ENCODE data around the gene PPIP5K1.

PPIP5K1 gene

DNA sequence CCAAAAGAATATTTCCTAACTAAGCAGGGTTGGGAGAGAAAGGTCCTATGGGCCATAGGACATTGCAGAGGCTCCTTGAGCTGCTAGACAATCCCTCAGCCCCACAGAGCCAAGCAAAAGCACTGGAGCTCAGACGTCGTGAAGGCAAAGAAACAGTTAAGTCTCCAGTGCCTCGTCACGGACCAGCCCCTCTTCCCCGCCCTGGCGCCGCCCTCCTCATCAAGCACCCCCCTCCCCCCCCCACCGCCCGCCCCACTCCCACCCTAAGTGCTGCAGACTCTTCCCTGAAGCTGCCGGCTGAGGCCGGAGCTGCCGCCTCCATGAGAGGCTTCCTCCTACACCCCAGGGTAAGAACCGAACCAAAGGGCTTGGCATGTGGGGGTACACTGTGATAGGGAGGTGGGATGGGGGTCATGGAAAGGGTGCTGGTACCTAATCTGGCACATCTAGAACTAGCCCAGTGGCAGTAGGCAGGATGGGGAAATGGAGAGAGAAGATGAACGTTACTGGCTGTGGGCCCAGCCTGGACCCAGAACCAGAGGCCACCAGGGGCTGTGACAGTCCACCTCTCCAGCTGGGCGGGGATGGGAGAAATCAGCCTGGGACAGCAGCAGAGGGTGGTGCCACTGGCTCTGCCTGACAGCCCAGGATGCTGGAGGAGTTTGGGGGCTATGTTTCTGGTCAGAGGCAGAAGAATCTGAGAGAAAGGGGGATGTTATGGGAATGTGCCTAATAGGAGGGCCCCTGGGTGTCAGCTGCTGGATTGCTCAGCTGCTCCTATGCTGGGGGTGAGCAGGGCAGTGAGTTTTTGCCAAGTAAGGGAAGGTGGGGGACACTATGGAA, 72.4 kb downstream of the PPIP5K1 start, which contains the start of gene MAP1A:
Gene MAP1A (plus strand): TSS at position 255 of the 843 bp plus-strand sequence. CDS start 3,866 bp downstream, outside the sequence.
- H3K4me3 ChIP-seq (ENCODE audit: low read depth, low read length), result peak within 1 kb of the TSS; percentile 74
- TF ChIP-seq, protein P1, sequence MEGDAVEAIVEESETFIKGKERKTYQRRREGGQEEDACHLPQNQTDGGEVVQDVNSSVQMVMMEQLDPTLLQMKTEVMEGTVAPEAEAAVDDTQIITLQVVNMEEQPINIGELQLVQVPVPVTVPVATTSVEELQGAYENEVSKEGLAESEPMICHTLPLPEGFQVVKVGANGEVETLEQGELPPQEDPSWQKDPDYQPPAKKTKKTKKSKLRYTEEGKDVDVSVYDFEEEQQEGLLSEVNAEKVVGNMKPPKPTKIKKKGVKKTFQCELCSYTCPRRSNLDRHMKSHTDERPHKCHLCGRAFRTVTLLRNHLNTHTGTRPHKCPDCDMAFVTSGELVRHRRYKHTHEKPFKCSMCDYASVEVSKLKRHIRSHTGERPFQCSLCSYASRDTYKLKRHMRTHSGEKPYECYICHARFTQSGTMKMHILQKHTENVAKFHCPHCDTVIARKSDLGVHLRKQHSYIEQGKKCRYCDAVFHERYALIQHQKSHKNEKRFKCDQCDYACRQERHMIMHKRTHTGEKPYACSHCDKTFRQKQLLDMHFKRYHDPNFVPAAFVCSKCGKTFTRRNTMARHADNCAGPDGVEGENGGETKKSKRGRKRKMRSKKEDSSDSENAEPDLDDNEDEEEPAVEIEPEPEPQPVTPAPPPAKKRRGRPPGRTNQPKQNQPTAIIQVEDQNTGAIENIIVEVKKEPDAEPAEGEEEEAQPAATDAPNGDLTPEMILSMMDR (IDR thresholded peaks at IDR 0.05; ENCODE audit: low read depth, low read length), result no peak
- in situ Hi-C loops (cut with HindIII; ENCODE audit: low sequenced_read_pairs), result no loop called here

DNA sequence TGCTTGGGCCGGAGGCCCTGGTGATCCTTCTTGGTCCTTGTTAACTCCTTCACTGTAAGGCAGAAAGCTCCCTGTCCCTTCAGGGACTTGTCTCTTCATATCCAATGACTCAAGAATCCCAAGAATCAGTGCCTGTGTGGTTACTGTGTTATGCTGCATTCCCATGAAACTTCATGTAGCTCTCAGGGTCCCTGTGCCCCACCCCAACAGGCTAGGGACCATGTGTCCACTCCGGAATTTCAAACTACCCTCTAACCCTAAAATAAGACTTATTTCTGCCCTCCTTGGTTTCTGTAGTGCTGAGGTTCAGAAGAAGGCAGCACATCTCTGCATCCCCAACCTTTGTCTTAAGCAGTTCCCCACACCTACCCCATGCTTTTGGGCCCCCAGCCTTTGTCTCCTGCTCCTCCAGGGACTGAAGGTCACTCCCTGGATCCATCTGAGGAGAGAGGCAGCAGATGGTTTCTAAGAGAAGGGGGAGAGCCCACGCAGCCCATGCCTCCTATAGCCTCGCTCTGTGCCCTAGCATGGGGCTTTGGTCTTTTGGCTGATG, 73.1 kb downstream of the PPIP5K1 start:
- H3K4me3 ChIP-seq (ENCODE audit: low read depth, low read length), result peak overlapping the region; percentile 74
- TF ChIP-seq, protein P1 (IDR thresholded peaks at IDR 0.05; ENCODE audit: low read depth, low read length), result no peak
- DNase-seq (ENCODE audit: low read depth, low spot score), result peak; percentile 63
- in situ Hi-C loops (cut with HindIII; ENCODE audit: low sequenced_read_pairs), result no loop called here

More for the DNA sequence above, 72.4 kb downstream of the PPIP5K1 start, which contains the start of gene MAP1A:
- DNase-seq (ENCODE audit: low read depth, low spot score), result peak; percentile 67

DNA sequence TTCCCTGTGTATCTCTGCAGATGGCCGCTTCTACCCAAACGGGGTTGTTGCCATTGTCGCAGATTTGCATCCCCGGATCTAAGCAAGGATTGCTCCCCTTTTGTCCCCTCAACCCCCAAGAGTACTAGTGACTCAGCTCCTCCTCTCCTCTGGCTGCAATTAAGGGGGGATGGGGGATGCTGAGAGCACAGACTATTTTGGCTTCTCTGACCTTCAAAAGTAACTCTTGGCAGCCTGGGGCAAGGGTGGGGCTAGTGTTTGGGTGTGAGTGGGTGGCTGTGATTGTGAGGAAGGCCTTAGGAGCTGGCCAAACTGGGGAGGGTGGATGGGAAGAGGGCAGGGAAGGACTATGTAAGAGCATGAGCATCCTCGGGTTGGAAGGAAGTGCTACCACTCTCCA, 73.8 kb downstream of the PPIP5K1 start:
- in situ Hi-C loops (cut with HindIII; ENCODE audit: low sequenced_read_pairs), result no loop called here
- TF ChIP-seq, protein P1 (IDR thresholded peaks at IDR 0.05; ENCODE audit: low read depth, low read length), result no peak

DNA sequence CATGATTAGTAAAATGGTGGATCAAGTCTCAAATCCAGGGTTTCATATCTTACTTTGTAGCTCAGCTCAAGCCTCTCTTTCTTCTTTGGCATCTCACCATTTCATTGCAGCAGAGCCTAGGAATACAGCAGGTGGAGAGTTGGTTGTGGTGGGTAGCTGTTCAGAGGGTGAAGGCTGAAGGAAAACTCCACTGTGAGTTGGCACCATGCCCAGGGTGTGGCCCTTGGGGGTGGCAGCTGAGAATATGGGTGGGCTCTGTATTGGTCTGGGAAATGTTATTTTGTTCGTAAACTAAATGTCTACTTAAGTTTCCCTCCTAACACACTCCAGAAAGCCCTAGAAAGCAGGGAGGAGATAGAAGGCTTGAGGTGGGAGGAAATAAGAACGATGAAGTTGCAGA, 74.3 kb downstream of the PPIP5K1 start:
- TF ChIP-seq, protein P1 (IDR thresholded peaks at IDR 0.05; ENCODE audit: low read depth, low read length), result no peak
- in situ Hi-C loops (cut with HindIII; ENCODE audit: low sequenced_read_pairs), result no loop called here
- no peak overlapping the region for H3K4me3 ChIP-seq (ENCODE audit: low read depth, low read length)
- DNase-seq (ENCODE audit: low read depth, low spot score), result no peak

More for the DNA sequence above, 73.8 kb downstream of the PPIP5K1 start:
- no peak for DNase-seq (ENCODE audit: low read depth, low spot score)
- H3K4me3 ChIP-seq (ENCODE audit: low read depth, low read length), result peak overlapping the region; percentile 74

DNA sequence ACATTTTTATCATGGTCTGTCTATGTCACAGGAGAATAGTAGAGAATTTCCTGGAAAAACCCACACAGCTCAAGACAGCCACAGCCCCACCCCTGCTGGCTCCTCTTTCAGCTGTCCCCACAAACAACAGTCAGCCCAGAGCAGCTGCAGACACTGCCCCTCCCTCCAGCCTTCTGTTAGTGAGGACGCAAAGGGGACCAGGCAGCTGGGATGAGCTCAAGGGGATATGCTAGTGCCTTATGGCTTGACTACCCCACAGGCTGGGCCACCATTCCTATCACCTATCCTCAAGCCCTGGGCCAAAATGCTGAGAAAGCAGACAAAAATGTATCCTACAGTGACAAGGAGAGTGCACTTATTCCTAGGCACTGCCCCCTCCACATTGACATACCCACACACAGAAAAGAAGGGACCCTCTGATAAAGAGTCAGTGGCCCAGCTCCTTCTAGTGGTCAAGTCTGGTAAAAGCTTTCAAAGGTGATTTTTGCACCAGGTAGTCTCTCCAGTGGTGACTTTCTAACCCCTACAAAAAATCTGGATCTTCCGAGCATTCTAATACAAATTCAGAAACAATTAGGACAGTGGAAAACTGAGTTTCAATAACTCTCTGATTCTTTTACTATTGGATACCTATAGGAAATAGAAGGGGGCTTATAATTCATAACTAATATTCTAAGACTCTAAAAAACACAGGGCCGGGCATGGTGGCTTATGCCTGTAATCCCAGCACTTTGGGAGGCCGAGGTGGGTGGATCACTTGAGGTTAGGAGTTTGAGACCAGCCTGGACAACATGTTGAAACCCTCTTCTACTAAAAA, 75.6 kb downstream of the PPIP5K1 start:
- DNase-seq (ENCODE audit: low read depth, low spot score), result no peak

DNA sequence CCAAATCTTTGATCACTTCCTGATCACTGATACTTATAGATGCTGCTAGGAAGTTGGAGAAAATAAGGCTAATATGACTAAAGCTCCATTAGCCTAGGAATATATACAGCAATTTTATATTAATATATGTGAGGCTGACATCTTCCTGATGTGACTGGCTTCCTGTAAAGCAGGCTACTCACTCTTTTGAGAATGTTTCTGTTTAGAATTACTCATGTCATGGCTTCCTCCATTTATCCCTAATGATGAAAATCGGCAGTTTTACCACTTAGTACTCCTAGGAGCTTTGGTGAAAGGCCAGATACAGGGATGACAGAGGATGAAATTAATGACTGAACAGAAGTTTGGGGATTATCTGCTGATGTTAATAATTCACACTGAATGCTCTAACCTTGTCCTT, 76.5 kb downstream of the PPIP5K1 start:
- no peak for DNase-seq (ENCODE audit: low read depth, low spot score)
- H3K4me3 ChIP-seq (ENCODE audit: low read depth, low read length), result no peak overlapping the region
- TF ChIP-seq, protein P1 (IDR thresholded peaks at IDR 0.05; ENCODE audit: low read depth, low read length), result no peak
- in situ Hi-C loops (cut with HindIII; ENCODE audit: low sequenced_read_pairs), result no loop called here

More for the DNA sequence above, 75.6 kb downstream of the PPIP5K1 start:
- in situ Hi-C loops (cut with HindIII; ENCODE audit: low sequenced_read_pairs), result no loop called here
- H3K4me3 ChIP-seq (ENCODE audit: low read depth, low read length), result no peak overlapping the region
- TF ChIP-seq, protein P1 (IDR thresholded peaks at IDR 0.05; ENCODE audit: low read depth, low read length), result peak; percentile 76
